HuH-7 (cell line): ENCODE results near the gene TNFRSF6B.
A peak's percentile ranks its signal among the peaks of the same experiment; 100 is the strongest.
"Not testable (repeated sequence)": the region's sequence is repeated elsewhere in the genome, so short reads cannot be mapped to it uniquely, and the experiment has no call there.

ENCODE experiments used
- DNase-seq: peaks from one replicate; pipeline ENCODE4 v3.0.0; 2011; ENCODE audit warnings: low spot score

Gene TNFRSF6B

DNA sequence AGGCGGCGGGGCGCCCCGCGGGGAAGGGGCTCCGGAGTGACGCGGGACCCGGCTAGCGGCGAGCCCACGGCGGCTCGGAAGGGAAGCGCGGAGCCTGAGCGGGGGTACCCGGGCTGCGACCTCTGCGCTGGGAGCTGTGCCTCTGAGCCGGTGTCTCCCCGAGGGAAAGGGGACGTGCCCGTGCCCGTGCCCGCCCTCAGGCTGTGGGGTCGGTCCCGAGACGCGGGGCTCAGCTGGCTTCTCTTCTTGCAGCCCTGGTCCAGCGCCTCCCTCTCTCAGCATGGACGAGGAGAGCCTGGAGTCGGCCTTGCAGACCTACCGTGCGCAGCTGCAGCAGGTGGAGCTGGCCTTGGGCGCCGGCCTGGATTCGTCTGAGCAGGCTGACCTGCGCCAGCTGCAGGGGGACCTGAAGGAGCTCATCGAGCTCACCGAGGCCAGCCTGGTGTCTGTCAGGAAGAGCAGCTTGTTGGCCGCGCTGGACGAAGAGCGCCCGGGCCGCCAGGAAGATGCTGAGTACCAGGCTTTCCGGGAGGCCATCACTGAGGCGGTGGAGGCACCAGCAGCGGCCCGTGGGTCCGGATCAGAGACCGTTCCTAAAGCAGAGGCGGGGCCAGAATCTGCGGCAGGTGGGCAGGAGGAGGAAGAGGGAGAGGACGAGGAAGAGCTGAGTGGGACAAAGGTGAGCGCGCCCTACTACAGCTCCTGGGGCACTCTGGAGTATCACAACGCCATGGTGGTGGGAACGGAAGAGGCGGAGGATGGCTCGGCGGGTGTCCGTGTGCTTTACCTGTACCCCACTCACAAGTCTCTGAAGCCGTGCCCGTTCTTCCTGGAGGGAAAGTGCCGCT, 12.1 kb downstream of the TNFRSF6B start:
- DNase-seq: peak; percentile 30

DNA sequence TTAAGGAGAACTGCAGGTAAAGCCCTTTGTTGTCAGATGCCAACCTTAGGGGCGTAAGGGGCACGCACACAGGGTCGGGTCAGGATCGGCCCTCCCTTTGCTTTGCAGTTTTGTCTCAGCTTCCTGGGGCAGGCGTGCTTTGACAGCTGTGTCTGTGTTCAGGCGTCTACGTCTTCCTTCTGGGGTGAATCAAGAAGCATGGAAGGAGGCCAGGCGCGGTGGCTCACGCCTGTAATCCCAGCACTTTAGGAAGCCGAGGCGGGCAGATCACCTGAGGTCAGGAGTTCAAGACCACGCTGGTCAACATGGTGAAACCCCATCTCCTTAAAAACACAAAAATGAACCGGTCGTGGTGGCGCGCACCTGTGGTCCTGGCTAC, 12.7 kb downstream of the TNFRSF6B start:
- DNase-seq: no peak

DNA sequence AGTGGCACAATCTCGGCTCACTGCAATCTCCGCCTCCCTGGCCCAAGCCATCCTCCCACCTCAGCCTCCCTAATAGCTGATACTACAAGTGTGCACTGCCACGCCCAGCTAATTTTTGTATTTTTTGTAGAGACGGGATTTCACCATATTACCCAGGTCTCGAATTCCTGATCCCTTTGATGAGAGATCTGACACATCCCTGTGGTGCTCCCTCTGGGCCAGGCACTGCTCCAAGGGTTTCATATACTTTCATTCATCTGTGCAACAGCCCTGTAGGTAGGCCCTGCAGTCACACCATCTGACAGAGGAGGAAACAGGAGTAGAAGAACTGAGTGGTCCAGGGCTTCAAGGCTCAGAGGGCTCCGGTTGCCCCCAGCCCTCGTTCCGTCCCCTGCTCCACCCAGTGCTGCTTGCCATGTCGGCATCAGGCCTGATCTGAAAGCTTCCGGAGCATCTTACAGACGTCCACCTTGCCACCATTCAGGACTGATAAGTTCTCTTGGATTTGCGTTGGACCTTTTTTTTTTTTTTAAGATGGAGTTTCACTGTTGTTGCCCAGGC, 14.7 kb downstream of the TNFRSF6B start:
- DNase-seq: no peak

DNA sequence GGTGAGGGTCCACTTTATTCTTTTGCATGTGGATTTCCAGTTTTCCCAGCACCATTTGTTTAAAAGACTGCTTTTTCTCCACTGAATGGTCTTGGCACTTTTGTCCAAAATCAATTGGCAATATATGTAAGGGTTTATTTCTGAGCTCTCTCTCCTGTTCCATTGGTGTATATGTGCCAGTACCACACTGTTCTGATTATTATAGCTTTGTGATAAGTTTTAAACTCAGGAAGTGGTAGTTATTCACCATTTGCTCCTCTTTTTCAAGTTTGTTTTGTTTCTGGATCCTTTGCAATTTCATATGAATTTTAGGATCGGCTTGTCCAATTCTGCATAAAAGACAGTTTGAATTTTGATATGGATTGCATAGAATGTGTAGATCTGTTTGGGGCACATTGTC, 15.7 kb downstream of the TNFRSF6B start:
- DNase-seq: no peak

DNA sequence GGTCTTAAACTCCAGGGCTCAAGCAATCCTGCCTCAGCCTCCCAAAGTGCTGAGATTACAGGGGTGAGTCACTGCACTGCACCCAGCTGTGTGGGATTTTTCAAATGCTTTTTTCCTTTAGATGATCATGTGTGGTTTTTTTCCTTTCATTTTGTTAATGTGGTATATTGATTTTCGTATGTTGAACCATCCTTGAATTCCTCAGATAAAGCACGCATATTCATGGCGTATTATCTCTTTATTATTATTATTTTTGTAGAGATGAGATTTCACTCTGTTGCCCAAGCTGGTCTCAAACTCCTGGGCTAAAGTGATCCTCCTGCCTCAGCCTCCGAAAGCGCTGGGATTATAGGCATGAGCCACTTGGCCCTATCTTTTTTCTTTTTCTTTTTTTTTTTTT, 18.4 kb downstream of the TNFRSF6B start:
- no peak for DNase-seq

DNA sequence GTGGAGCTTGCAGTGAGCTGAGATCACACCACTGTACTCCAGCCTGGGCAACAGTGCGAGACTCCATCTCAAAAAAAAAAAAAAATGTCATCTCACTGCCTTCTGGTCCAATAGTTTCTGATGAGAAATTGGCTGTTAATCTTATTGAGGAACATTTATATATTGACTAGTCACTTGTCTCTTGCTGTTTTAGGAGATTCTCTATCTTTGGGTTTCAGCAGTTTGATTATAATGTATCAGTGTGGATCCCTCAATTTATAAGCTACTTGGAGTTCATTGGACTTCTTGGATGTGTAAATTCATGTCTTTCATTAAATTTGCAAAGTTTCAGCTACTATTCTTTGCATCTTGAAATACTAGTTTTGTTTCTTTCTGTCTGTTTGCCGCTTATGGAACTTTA, 22.5 kb downstream of the TNFRSF6B start:
- DNase-seq: no peak

DNA sequence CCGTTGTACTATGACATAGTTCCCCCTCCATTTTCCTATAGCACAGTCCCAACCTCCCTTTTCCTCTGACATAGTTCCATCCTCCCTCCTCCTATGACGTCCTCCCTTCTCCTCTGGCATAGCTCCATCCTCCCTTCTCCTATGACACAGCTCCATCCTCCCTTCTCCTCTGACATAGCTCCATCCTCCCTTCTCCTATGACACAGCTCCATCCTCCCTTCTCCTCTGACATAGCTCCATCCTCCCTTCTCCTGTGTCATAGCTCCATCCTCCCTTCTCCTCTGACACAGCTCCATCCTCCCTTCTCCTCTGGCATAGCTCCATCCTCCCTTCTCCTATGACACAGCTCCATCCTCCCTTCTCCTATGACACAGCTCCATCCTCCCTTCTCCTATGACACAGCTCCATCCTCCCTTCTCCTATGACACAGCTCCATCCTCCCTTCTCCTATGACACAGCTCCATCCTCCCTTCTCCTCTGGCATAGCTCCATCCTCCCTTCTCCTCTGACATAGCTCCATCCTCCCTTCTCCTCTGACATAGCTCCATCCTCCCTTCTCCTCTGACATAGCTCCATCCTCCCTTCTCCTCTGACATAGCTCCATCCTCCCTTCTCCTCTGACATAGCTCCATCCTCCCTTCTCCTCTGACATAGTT, 26.6 kb downstream of the TNFRSF6B start:
- not testable (repeated sequence) for DNase-seq

DNA sequence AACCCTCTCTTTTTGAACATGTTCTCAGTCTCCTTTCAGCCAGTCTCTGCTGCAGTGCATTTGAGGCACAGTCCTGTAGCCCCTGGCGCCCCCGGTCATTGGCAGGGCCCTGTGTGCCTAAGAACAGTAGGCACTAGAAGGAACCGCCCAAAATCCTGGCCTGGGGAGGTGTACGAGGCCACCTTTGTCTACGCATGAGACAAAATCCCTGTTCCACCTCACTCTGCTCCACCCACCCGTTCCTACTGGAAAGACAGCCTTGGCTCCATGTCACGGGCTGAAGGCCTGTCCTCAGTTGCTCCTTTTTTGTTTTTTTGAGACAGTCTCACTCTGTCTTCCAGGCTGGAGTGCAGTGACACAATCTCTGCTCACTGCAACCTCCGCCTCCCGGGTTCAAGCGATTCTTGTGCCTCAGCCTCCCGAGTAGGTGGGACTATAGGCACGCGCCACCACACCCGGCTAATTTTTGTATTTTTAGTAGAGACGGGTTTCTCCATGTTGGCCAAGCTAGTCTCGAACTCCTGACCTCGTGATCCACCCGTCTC, 33.8 kb downstream of the TNFRSF6B start:
- DNase-seq: not testable (repeated sequence)

DNA sequence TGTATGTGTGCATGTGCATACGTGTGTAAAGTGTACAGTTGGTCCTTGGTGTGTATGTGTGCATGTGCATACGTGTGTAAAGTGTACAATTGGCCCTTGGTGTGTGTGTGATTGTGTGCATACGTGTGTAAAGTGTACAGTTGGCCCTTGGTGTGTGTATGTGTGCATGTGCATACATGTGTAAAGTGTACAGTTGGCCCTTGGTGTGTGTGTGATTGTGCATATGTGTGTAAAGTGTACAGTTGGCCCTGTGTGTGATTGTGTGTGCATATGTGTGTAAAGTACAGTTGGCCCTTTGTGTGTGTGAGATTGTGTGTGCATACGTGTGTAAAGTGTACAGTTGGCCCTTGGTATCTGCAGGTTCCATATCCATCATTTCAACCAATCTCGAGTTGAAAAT, 35.0 kb downstream of the TNFRSF6B start:
- DNase-seq: no peak

DNA sequence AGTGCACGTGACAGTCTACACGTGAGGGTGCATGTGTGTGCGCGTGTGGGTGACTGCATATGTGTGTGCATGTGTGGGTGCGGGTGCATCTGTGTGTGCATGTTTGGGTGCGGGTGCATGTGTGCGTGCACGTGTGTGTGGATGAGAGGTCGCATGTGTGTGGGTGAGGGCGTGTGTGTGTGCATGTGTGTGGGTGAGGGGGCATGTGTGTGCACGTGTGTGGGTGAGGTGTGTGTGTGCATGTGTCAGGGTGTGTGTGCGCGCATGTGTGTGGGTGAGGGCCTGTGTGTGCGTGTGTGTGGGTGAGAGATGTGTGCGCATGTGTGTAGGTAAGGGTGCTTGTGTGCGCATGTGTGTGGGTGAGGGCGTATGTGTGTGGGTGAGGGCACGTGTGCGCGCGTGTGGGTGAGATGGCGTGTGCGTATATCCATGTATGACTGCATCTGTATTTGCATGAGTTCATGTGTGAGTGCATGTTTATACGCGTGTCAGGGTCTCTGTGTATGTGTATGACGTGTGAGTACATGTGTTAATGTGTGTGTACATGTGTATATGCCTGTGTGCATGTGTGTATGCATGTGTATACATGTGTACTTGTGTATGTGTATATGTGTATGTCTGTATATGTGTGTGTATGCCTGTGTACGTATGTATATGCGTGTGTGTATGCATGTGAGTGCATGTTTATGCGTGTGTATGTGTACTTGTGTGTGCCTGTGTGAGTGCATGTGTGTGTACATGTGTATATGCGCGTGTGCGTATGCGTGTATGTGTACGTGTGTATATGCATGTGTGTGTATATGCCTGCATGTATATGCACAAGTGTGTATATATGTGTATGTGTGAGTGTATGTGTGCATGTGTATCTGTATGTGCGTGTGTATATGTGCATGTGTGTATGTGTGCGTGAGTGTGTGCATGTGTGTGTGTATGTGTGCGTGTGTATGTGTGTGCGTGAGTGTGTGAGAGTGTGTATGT, 36.0 kb downstream of the TNFRSF6B start:
- DNase-seq: no peak

DNA sequence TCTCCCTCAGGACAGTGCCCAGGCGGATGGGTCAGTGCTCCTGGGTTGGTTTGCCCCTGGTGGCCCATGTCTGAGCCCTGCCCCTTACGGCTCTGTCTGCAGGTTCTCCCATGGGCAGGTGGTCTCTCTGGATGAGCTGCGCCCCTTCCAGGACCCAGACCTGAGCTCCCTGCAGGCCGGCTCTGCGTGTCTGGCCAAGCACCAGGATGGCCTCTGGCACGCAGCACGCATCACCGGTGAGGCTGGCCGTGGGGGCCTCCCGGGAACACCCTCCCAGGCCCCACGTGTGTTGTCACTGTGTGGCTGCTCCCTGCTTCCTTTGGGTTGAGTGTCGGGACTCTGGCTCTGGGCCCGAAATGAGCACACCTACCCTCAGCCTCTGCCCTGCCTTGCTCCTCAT, 36.7 kb downstream of the TNFRSF6B start:
- DNase-seq: no peak

DNA sequence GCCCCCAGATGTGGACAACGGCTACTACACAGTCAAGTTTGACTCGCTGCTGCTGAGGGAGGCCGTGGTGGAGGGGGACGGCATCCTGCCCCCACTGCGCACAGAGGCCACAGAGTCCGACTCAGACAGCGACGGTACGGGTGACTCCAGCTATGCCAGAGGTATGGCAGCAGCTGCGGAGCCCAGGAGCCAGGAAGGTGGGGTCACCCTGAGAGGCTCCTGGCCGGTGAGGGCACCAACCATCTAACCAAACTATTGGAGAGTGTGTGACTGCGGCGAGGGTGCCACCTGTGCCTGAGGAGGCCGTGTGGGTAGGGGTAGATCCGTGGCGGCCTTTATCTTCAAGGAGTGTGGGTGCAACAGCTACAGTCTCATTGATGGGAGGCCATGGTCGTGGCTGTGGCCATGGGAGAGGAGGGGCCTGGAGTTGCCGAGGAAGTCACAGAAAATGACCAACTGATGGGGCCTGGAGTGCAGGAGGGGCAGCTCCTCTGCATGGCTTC, 37.2 kb downstream of the TNFRSF6B start:
- no peak for DNase-seq

DNA sequence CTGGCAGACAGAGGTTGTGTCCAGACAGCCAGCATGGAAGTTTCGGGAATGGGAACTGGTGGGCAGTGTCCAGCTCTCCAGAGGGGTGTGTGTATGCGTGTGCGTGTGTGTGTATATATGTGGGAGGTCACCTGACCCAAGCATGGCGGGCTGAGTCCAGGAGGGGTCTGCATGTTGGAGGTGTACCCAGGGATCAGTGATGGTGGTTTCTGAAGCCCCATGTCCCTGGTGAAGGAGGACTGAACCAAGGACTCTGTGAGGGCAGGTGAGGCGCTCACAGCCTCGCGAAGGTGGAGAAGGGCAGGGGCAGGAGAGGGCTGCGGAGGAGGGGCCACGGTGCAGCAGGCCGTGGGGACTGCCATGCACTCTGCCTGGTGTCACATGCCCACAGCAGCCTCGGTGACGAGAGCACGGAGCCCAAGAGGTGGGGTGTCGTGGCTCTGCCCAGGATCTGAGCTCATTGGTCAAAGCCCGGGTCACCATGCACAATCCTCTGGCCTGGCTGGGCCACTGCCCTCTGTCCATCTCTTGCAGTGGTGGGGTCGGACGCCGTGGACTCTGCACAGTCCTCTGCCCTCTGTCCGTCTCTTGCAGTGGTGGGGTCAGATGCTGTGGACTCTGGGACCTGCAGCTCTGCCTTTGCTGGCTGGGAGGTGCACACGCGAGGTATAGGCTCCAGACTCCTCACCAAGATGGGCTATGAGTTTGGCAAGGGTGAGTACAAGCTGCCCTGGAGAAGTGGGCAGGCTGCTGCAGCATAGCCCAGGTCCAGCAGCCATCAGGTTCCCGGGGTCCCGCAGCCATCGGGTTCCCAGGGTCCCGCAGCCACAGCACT, 37.9 kb downstream of the TNFRSF6B start:
- no peak for DNase-seq

DNA sequence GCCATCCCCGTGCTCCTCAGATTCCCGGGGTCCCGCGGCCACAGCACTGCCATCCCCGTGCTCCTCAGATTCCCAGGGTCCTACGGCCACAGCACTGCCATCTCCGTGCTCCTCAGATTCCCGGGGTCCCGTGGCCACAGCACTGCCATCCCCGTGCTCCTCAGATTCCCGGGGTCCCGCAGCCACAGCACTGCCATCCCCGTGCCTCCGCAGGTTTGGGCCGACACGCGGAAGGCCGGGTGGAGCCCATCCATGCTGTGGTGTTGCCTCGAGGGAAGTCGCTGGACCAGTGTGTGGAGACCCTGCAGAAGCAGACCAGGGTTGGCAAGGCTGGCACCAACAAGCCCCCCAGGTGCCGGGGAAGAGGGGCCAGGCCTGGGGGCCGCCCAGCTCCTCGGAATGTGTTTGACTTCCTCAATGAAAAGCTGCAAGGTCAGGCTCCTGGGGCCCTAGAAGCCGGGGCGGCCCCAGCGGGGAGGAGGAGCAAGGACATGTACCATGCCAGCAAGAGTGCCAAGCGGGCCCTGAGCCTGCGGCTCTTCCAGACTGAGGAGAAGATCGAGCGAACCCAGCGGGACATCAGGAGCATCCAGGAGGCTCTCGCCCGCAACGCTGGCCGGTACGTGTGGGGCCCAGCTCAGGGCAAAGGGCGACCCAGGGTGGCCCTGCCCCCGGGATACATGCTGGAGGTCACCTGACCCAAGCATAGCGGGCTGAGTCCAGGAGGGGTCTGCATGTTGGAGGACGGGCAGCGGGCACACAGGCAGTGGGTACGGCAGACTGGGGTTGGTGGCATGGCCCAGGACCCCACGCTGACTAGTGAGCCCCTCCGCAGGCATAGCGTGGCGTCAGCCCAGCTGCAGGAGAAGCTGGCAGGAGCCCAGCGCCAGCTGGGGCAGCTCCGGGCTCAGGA, 38.8 kb downstream of the TNFRSF6B start:
- DNase-seq: no peak

DNA sequence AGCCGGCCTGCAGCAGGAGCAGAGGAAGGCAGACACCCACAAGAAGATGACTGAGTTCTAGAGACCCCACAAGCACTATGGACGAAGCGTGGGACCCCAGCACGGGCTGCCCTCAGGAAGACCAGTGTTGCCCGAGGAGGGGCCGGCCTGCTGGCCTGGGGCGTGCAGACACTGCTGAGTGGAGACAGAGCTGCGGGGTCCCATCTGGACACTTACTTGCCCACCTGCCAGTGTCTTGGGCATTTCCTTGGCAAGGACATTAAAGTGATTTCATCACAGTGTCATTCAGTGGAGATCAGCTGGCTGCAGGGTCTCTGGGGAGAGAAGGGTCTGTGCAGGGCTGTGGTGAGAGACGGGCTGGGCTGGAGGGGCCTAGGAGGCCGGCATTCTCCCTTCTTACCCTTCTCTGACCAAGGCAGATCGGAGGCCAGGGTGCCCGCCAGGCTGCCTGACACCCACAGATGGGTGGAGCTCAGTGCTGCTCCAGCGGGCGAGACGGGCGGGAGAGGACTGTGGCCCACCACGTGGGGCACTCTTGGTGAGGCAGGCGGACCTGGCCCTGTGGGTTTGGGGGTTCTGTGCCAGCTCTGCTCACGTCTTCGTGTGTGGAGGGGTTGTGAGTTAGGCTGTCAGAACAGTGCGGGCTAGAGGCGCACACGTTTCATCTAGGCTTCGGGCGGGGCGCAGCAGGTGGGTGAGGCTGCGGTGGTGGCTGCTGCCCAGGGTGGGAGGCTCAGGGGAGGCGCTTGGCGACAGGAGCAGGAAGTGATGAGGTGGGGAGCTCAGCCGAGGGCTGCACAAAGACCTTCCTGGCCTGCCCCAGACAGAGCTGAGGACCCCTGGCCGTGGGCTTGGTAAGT, 39.6 kb downstream of the TNFRSF6B start, which contains the start of gene LIME1:
Gene LIME1, plus strand, starts transcription at position 806 of the 860 bp plus-strand sequence. CDS start 886 bp downstream, outside the sequence.
- DNase-seq: no peak

DNA sequence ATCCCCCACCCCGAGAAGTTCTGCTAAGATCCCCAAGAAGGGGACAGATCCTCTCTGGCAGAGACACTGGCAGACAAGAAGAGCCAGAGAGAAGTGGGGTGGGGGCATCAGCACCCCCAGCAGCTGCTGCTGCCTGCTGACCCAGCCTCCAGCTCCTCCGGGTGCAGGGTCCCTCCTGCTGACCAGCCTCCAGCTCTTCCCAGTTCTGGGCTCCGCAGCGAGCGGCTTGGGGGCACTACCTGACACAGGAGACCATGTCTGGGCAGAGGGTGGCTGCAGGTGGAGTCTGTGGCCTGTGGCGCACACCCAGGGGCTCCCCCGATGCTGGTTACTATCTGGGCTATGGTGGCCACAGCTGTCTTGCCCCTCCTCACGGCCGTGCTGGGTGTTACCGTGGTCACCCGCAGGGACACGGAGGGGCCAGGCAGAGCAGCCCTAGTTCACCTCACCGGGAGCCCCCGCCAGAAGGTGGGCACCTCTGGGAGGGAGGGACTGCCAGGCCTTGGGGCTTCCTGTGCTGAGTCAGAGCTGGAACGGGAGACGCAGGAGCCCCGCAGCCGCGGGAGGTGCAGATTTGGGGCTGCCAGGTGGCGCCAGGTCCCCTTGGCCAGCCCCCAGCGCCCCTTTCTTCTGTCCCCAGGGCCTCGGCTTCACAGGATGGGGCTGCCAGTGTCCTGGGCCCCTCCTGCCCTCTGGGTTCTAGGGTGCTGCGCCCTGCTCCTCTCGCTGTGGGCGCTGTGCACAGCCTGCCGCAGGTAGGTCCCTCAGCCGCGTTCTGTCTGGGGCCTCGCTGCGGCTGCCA, 40.6 kb downstream of the TNFRSF6B start:
- DNase-seq: no peak

DNA sequence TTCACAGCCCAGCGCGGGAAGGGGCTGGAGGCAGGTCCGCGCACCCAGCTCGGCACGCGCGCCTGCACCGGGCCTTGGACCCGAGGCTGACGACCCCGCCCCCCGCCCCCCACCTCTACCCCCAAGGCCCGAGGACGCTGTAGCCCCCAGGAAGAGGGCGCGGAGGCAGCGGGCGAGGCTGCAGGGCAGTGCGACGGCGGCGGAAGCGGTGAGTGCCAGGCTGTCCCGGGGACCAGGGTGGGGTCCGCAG, 41.2 kb downstream of the TNFRSF6B start:
- DNase-seq: no peak
